Hematopoietic multipotent progenitor cell treated with erythropoietin and hydrocortisone succinate and interleukin-3 and kit ligand, for 4 days (in vitro differentiated cells): Measurements from ENCODE around the gene ARHGAP24.

ENCODE experiments used
- DNase-seq: peaks from one replicate; pipeline ENCODE4 v3.0.0-alpha.2; 2015

Gene ARHGAP24

GRCh38 chr4:85520765-85521749 lies 46.1 kb downstream of the ARHGAP24 start:
- DNase-seq = no peak

- no peak for DNase-seq
Measured at GRCh38 chr4:85522277-85522676, 47.3 kb downstream of the ARHGAP24 start.

GRCh38 chr4:85522836-85523235 lies 47.9 kb downstream of the ARHGAP24 start:
- DNase-seq = no peak

- no peak for DNase-seq
Measured at GRCh38 chr4:85527815-85528214, 52.9 kb downstream of the ARHGAP24 start.

- DNase-seq = no peak
Measured at GRCh38 chr4:85531560-85532341, 56.8 kb downstream of the ARHGAP24 start.

GRCh38 chr4:85534120-85534519 lies 59.2 kb downstream of the ARHGAP24 start:
- DNase-seq = no peak

- no peak for DNase-seq
Measured at GRCh38 chr4:85543832-85544231, 68.9 kb downstream of the ARHGAP24 start.

GRCh38 chr4:85544751-85545150 lies 69.8 kb downstream of the ARHGAP24 start:
- no peak for DNase-seq

GRCh38 chr4:85548116-85548515 lies 73.2 kb downstream of the ARHGAP24 start:
- peak; percentile 5 for DNase-seq

- no peak for DNase-seq
Measured at GRCh38 chr4:85548841-85549240, 73.9 kb downstream of the ARHGAP24 start.

GRCh38 chr4:85555206-85555605 lies 80.3 kb downstream of the ARHGAP24 start:
- no peak for DNase-seq

GRCh38 chr4:85556283-85556682 lies 81.3 kb downstream of the ARHGAP24 start:
- DNase-seq = no peak

- DNase-seq = no peak
Measured at GRCh38 chr4:85557016-85557901, 82.3 kb downstream of the ARHGAP24 start.

- DNase-seq = no peak
Measured at GRCh38 chr4:85565761-85566480, 91.0 kb downstream of the ARHGAP24 start.

- DNase-seq = no peak
Measured at GRCh38 chr4:85569730-85570299, 94.9 kb downstream of the ARHGAP24 start.

- DNase-seq = no peak
Measured at GRCh38 chr4:85570388-85570787, 95.4 kb downstream of the ARHGAP24 start.

- DNase-seq = no peak
Measured at GRCh38 chr4:85571008-85571407, 96.1 kb downstream of the ARHGAP24 start.

GRCh38 chr4:85573270-85573669 lies 98.3 kb downstream of the ARHGAP24 start:
- DNase-seq = no peak

GRCh38 chr4:85577307-85577706 lies 102.4 kb downstream of the ARHGAP24 start:
- DNase-seq = no peak

- no peak for DNase-seq
Measured at GRCh38 chr4:85579942-85580341, 105.0 kb downstream of the ARHGAP24 start.

- DNase-seq = no peak
Measured at GRCh38 chr4:85580489-85580888, 105.5 kb downstream of the ARHGAP24 start.

GRCh38 chr4:85587952-85588351 lies 113.0 kb downstream of the ARHGAP24 start:
- peak; percentile 19 for DNase-seq
